ENCODE measurements around the gene ECE1.

DNA sequence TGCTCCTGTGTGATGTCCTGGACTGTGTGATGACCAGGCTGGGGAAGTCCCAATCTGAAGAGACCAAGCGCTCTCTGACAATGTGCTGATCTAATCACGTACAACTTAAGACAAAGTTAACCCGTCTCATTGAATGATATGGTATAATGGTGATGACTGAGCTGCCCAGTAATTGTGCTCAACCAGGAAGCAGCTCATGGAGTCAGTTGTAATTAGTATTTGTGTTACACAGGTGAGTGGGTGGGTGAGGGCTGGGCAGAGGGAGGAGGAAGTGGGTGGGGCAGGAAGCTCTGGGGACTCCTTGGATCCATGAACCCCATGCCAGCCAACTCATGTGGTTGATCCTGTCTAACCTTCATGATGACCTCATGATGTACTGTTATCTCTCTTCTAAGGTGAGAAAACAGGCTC lies 8.7 kb upstream of the ECE1 start:
- TF ChIP-seq, protein P1, sequence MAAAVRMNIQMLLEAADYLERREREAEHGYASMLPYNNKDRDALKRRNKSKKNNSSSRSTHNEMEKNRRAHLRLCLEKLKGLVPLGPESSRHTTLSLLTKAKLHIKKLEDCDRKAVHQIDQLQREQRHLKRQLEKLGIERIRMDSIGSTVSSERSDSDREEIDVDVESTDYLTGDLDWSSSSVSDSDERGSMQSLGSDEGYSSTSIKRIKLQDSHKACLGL (CRISPR knock-in tag; IDR thresholded peaks at IDR 0.05; ENCODE audit: borderline replicate concordance, poor library complexity, severe bottlenecking): no peak
- no peak for TF ChIP-seq POLR2A (conservative IDR thresholded peaks at IDR 0.05)
- no peak for TF ChIP-seq SMC3 (conservative IDR thresholded peaks at IDR 0.05; ENCODE audit: insufficient read depth, low read depth, low read length)
- no peak for TF ChIP-seq KLF13 (tag; IDR thresholded peaks at IDR 0.05; ENCODE audit: borderline replicate concordance, low read depth)
- TF ChIP-seq SMAD2 (IDR thresholded peaks at IDR 0.05; ENCODE audit: low read depth, low read length): no peak
- no peak for TF ChIP-seq HDAC6 (IDR thresholded peaks at IDR 0.05; ENCODE audit: low read depth, low read length)
- no peak for TF ChIP-seq ZBTB7A (IDR thresholded peaks at IDR 0.05; ENCODE audit: borderline replicate concordance, control insufficient read depth, low read depth, low read length)
- no peak for TF ChIP-seq CREM (IDR thresholded peaks at IDR 0.05; ENCODE audit: low read depth)
- TF ChIP-seq RNF2 (IDR thresholded peaks at IDR 0.05): no peak
- TF ChIP-seq, protein P2, sequence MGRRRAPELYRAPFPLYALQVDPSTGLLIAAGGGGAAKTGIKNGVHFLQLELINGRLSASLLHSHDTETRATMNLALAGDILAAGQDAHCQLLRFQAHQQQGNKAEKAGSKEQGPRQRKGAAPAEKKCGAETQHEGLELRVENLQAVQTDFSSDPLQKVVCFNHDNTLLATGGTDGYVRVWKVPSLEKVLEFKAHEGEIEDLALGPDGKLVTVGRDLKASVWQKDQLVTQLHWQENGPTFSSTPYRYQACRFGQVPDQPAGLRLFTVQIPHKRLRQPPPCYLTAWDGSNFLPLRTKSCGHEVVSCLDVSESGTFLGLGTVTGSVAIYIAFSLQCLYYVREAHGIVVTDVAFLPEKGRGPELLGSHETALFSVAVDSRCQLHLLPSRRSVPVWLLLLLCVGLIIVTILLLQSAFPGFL (CRISPR knock-in tag; IDR thresholded peaks at IDR 0.05): no peak
- TF ChIP-seq EZH2 (IDR thresholded peaks at IDR 0.05; ENCODE audit: borderline replicate concordance, low read depth, low read length): no peak
- TF ChIP-seq SMAD3 (CRISPR knock-in tag; conservative IDR thresholded peaks at IDR 0.05): no peak
- TF ChIP-seq BDP1 (IDR thresholded peaks at IDR 0.05; ENCODE audit: insufficient read depth, insufficient read length): no peak
